ENCODE results near the gene THNSL1.

- TF ChIP-seq CTCF (IDR thresholded peaks at IDR 0.05; ENCODE audit: low read depth, low read length) = no peak
- TF ChIP-seq EZH2phosphoT487 (IDR thresholded peaks at IDR 0.05; ENCODE audit: low read depth) = no peak
Observed at GRCh38 chr10:25050402-25050801, 34.0 kb downstream of the THNSL1 start.

Data from OCI-LY3 (cell line).